Head of caudate nucleus (tissue), 42 donors: Measurements from ENCODE around the gene TBC1D28.
A peak's percentile ranks its signal among the peaks of the same experiment; 100 is the strongest.
"Not testable (repeated sequence)": the region's sequence is repeated elsewhere in the genome, so short reads cannot be mapped to it uniquely, and the experiment has no call there.

ENCODE experiments used
- DNase-seq, 42 donors: peaks; one replicate each; pipeline versions ENCODE4 v3.0.0 to v3.0.0-alpha.2; 2020 to 2021; ENCODE audit warnings: mixed read lengths in 7 of 42
- intact Hi-C: fragments of 100-400 bp; cut with DNase I; formaldehyde crosslinking; loops from one replicate; pipeline ENCODE4 v1.15.0; 2022

TBC1D28 gene

DNA sequence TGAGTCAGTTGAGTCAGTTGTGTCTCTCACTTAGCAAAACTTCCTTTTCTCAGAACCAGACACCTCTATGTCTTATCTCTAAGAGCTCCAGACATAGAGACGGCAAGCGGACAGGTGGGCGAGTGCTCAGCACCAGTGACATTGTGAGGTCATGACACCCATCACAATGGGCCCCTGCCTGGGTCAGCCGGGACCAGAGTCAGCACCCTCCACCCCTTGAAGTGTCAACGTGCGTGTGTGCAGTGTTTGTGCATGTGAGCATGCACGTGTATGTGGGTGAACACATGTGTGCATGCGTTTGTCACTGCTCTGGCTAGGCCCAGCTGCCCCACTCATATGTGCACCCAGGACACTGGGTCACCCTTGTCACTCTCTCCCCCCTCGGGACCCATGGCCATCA is at the start of gene TBC1D28:
Gene TBC1D28, minus strand, starts transcription at position 101 of the 400 bp plus-strand sequence. CDS start 3,039 bp downstream, outside the sequence.
- intact Hi-C loops = not testable (repeated sequence)

DNA sequence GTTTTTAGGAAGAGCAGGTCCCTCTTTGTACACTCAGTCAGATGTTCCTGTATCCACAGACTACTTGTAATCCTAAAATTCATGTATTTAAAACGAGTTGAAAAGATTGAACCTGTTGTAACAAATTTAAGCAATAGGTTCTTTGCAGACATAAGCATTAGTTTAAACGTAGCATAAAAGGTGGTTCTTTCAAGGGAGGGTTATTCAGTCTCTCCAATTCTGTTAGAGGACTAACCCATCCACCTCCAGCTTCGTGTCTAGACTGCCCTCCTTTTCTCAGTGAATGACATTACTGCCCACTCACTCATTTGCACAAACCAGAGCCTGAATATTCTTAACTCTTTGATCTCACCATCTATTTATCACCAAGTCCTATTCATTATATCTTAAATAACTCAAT is 38.5 kb upstream of the TBC1D28 start:
- DNase-seq, intact Hi-C loops: not testable (repeated sequence)

More for the DNA sequence above, at the start of gene TBC1D28:
- not testable (repeated sequence) for DNase-seq

DNA sequence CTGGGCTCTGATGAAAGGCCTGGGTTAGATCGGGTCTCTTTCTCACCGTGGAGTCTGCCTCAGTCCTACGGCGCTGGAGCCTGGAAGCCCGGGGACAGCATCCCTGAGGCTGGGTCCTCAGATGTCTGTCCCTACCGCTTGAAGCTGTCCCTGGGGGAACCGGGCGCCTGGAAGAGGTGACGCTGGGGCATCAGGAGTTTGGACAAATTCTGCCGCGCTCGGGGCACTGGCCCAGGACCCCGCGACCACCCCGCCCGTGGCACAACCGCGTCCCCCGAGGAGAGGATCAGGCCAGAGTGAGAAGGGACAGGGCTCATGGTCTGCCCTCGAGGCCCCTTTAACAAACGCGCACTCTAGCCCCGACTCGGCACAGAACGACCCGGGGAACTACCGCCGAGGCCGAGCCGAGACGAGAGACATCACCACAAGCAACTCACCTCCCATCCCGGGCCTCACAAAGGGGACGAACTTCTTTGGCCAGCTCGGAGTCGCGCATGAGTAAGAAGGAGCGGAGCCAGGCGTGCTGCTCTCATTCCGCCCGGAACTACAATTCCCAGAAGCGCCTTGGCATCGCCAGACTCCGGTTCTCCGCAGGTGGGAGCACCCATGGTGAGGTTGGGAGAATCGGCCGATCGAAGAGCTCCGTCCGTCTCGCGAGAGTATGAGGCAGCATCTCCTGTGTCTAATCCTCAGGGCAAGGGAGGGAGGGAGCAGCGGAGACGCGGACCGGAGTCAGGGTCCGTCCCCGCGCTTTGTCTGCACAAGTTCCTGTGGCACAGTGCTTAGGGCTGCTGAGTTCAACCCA is 37.8 kb upstream of the TBC1D28 start, which contains the start of gene FOXO3B:
Gene FOXO3B, minus strand, starts transcription at position 548 of the 805 bp plus-strand sequence. CDS start 663 bp downstream, outside the sequence.
- intact Hi-C loops = not testable (repeated sequence)
- peak; percentile 48 to 97 (median 86) for DNase-seq

DNA sequence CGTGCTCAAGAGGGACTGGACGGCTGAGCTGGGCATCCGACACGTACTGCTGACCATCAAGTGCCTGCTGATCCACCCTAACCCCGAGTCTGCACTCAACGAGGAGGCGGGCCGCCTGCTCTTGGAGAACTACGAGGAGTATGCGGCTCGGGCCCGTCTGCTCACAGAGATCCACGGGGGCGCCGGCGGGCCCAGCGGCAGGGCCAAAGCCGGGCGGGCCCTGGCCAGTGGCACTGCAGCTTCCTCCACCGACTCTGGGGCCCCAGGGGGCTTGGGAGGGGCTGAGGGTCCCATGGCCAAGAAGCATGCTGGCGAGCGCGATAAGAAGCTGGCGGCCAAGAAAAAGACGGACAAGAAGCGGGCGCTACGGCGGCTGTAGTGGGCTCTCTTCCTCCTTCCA is 33.2 kb upstream of the TBC1D28 start:
- DNase-seq, intact Hi-C loops: not testable (repeated sequence)

GRCh38 chr17:18676928-18677327 is 32.7 kb upstream of the TBC1D28 start:
- not testable (repeated sequence) for DNase-seq

GRCh38 chr17:18672395-18673227 is 28.4 kb upstream of the TBC1D28 start:
- not testable (repeated sequence) for DNase-seq

More at GRCh38 chr17:18676928-18677327, 32.7 kb upstream of the TBC1D28 start:
- intact Hi-C loops = not testable (repeated sequence)

DNA sequence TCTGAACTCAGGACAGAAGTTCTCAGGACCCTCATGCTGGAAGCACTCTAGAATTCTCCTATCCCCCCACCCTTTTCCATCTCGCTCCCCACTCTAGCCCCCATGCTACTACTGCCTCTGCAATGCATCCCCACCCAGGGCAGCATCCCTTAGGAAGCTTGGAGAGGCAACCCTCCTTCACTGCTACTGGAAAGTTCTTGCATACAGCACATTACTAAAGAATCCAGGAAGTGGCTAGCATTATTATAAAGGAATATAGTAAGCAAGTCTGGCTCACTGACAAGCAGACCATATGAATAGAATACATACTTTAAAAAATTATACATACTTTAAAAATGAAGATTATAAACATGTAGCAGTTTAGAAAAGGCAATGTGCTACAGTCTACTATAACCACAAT is 24.4 kb upstream of the TBC1D28 start:
- intact Hi-C loops = not testable (repeated sequence)

More at GRCh38 chr17:18672395-18673227, 28.4 kb upstream of the TBC1D28 start:
- intact Hi-C loops = not testable (repeated sequence)

GRCh38 chr17:18667535-18667934 is 23.3 kb upstream of the TBC1D28 start:
- intact Hi-C loops, DNase-seq: not testable (repeated sequence)

More for the DNA sequence above, 24.4 kb upstream of the TBC1D28 start:
- DNase-seq = not testable (repeated sequence)

GRCh38 chr17:18666326-18666725 is 22.1 kb upstream of the TBC1D28 start:
- DNase-seq, intact Hi-C loops: not testable (repeated sequence)

DNA sequence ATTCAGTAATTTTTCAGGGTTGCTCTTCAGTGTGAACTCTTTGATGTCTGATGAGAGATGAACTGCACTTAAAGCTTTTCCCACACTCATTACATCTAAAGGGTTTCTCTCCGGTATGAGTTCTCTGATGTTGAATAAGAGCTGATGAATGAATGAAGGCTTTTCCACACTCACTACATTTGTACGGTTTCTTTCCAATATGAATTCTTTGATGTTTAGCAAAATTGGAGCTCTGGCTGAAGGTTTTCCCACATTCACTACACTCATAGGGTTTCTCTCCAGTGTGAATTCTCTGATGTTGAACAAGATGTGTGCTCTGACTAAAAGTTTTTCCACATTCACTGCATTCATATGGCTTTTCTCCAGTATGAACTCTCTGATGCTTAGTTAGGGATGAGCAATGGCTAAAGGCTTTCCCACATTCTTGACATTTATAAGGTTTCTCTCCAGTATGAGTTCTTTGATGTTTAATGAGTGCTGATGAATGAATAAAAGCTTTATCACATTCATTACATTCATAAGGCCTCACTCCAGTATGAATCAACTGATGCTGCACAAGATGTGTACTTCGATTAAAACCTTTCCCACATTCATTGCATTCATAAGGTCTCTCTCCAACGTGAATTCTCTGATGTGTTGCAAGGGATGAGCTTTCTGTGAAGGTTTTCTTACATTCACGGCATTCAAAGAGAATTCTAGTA is 17.9 kb upstream of the TBC1D28 start:
- intact Hi-C loops, DNase-seq: not testable (repeated sequence)

- DNase-seq, intact Hi-C loops: not testable (repeated sequence)
Observed at GRCh38 chr17:18650094-18650493, 5.9 kb upstream of the TBC1D28 start.

GRCh38 chr17:18643124-18643523 is 1.1 kb downstream of the TBC1D28 start:
- intact Hi-C loops, DNase-seq: not testable (repeated sequence)

DNA sequence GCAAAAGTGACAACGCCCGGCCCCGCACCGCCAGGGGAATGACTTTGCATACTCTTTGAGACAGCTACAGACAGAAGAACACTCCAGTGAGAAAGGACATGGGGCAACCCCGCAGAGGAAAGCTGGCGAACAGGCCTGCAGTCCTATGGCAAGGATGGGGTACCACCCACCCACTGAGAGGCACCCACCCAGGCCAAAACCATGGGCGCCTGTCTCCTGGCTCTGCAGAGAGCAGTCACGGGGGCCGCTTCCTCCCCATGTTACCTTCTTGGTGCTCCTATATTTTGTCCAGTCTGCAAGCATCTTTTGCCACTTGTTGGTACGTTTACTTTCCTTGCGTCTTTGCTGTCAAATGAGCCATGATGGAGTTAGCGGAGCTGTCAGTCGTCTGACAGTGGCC is 5.8 kb downstream of the TBC1D28 start:
- DNase-seq, intact Hi-C loops: not testable (repeated sequence)

- intact Hi-C loops, DNase-seq: not testable (repeated sequence)
Observed at GRCh38 chr17:18636237-18636636, 8.0 kb downstream of the TBC1D28 start.

- intact Hi-C loops, DNase-seq: not testable (repeated sequence)
Observed at GRCh38 chr17:18635773-18636172, 8.4 kb downstream of the TBC1D28 start.

- intact Hi-C loops = not testable (repeated sequence)
- DNase-seq = peak in 4 of 42 donors; percentile 7 to 47 (median 12)
Observed at GRCh38 chr17:18634550-18635263, 9.5 kb downstream of the TBC1D28 start.

DNA sequence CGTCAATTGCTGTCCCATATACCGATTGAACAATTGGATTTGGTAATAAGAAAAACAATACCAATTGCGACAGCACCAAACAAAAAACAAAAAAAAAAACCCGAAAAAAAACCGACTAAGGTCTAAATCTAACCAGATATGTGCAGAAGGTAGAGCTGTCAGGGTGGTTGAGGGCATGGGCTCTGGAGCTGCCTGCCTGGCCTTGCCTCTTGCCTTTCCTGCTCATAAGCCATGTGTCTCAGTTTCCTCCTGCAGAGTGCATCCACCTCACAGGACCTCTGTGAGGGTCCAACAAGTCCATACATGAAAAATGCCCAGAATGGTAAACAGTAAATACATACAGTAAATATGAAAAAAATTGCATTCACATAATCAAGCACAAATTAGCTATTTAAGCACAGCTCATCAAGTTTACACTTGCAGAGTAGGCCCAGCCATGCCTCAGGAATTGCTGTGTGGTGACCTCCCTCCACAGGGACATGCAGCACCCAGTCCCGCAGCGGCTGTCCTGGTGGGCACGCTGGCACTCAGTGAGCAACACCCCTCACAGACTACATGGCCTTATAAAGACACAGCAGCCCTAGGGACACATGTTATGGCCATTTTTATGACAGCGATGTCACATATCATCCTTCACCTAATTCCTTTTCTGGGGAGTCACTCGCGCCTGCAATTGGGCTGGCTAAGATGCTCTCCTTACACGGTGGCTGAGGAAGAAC is 17.9 kb downstream of the TBC1D28 start:
- intact Hi-C loops = no loop called here

More for the DNA sequence above, 17.9 kb downstream of the TBC1D28 start:
- DNase-seq = no peak
